ENCODE measurements around the gene G0S2.

DNA sequence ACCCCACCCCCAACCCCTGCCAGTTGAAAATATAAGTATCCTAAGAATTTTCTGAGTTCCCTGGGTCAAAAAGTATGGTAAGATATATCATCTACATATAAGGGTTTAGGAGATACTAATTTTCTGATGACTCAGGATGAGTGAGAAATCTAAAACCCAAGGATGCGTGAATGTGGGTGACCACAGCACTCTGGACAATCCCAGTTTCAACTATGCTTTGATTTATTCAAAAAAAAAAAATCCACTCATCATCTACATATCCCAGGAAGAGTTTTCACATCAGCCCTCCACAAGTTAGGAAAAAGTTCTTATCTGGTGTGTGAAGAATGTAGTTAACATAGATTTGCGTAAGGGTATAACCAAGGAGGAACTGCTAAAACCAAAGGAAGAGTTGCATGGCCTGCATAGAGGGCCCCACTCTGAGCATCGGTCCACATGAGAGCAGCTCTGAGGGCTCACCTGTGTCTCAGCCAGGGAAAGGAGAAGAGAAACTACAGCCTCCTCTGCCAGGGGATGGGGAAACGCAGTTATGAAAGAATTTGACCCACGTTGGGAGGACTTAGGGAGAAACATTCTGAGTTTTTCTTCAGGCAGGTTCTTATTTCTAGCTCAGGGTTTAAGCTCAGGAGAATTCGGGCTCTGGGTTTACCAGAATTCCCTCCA, 41.7 kb upstream of the G0S2 start:
- TF ChIP-seq PRDM10 (tag by site-specific recombination; IDR thresholded peaks at IDR 0.05), result no peak
- TF ChIP-seq, protein P1, sequence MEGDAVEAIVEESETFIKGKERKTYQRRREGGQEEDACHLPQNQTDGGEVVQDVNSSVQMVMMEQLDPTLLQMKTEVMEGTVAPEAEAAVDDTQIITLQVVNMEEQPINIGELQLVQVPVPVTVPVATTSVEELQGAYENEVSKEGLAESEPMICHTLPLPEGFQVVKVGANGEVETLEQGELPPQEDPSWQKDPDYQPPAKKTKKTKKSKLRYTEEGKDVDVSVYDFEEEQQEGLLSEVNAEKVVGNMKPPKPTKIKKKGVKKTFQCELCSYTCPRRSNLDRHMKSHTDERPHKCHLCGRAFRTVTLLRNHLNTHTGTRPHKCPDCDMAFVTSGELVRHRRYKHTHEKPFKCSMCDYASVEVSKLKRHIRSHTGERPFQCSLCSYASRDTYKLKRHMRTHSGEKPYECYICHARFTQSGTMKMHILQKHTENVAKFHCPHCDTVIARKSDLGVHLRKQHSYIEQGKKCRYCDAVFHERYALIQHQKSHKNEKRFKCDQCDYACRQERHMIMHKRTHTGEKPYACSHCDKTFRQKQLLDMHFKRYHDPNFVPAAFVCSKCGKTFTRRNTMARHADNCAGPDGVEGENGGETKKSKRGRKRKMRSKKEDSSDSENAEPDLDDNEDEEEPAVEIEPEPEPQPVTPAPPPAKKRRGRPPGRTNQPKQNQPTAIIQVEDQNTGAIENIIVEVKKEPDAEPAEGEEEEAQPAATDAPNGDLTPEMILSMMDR (tag by site-specific recombination; IDR thresholded peaks at IDR 0.05), result no peak
- TF ChIP-seq ZNF792 (tag by site-specific recombination; IDR thresholded peaks at IDR 0.05), result no peak
- TF ChIP-seq ZNF530 (tag by site-specific recombination; IDR thresholded peaks at IDR 0.05; ENCODE audit: low read depth), result no peak
- no peak for TF ChIP-seq ZNF274 (IDR thresholded peaks at IDR 0.05; ENCODE audit: low read length)
- no peak for TF ChIP-seq ZNF274 (tag by site-specific recombination; IDR thresholded peaks at IDR 0.05; ENCODE audit: borderline replicate concordance)
- TF ChIP-seq ZNF132 (tag by site-specific recombination; IDR thresholded peaks at IDR 0.05; ENCODE audit: borderline replicate concordance), result no peak
- TF ChIP-seq ZNF677 (tag by site-specific recombination; IDR thresholded peaks at IDR 0.05), result no peak
- no peak for TF ChIP-seq YY1 (tag by site-specific recombination; IDR thresholded peaks at IDR 0.05)
- TF ChIP-seq, protein P2, sequence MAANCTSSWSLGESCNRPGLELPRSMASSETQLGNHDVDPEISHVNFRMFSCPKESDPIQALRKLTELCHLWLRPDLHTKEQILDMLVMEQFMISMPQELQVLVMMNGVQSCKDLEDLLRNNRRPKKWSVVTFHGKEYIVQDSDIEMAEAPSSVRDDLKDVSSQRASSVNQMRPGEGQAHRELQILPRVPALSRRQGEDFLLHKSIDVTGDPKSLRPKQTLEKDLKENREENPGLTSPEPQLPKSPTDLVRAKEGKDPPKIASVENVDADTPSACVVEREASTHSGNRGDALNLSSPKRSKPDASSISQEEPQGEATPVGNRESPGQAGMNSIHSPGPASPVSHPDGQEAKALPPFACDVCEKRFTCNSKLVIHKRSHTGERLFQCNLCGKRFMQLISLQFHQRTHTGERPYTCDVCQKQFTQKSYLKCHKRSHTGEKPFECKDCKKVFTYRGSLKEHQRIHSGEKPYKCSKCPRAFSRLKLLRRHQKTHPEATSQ (tag by site-specific recombination; IDR thresholded peaks at IDR 0.05), result no peak
- TF ChIP-seq ZBTB17 (tag by site-specific recombination; IDR thresholded peaks at IDR 0.05), result no peak
- TF ChIP-seq ZNF701 (tag by site-specific recombination; IDR thresholded peaks at IDR 0.05), result no peak
- TF ChIP-seq HOXA7 (CRISPR knock-in tag; IDR thresholded peaks at IDR 0.05; ENCODE audit: borderline replicate concordance), result no peak
